IPS-20b (cell line): ENCODE data around the gene TMIGD3.

Source experiments
- H3K27ac ChIP-seq: one replicate; pipeline ENCODE4 v1.5.1; 2013; ENCODE audit warnings: low read length
- H3K27me3 ChIP-seq: 2 replicates; pipeline ENCODE4 v1.6.1; 2013; ENCODE audit warnings: mild to moderate bottlenecking, low read length, inconsistent platforms; ENCODE audit not compliant: insufficient read depth
- H3K36me3 ChIP-seq: 2 replicates; pipeline ENCODE4 v1.6.1; 2013; ENCODE audit warnings: low read depth, mild to moderate bottlenecking, inconsistent platforms, low read length, moderate library complexity; ENCODE audit not compliant: insufficient read depth
- H3K4me1 ChIP-seq: 2 replicates; pipeline ENCODE4 v1.6.1; 2013; ENCODE audit warnings: mild to moderate bottlenecking, control low read depth, inconsistent platforms, low read length, moderate library complexity; ENCODE audit not compliant: insufficient read depth
- H3K4me3 ChIP-seq: 2 replicates; pipeline ENCODE4 v1.5.1; 2013; ENCODE audit warnings: mild to moderate bottlenecking, low read length, inconsistent platforms
- H3K9ac ChIP-seq: 2 replicates; pipeline ENCODE4 v1.6.1; 2013; ENCODE audit warnings: low read depth, mild to moderate bottlenecking, inconsistent platforms, low read length, moderate library complexity
- H3K9me3 ChIP-seq: 2 replicates; pipeline ENCODE4 v1.6.1; 2013; ENCODE audit warnings: mild to moderate bottlenecking, low read depth, low read length, inconsistent platforms; ENCODE audit not compliant: insufficient read depth

TMIGD3 gene

GRCh38 chr1:111517469-111518225 is 14.2 kb upstream of the TMIGD3 start:
- Histone ChIP-seq H3K4me1 (no peaks in the 10 kb centered on the region), H3K36me3 (no peaks in the 10 kb centered on the region), H3K27me3 (no peaks in the 10 kb centered on the region), H3K27ac (no peak overlapping the region), H3K4me3 (no peak overlapping the region), H3K9ac (no peak overlapping the region), H3K9me3 (no peaks in the 10 kb centered on the region)

- Histone ChIP-seq H3K27ac (no peak overlapping the region), H3K27me3 (no peaks in the 10 kb centered on the region), H3K9me3 (no peaks in the 10 kb centered on the region), H3K4me3 (no peak overlapping the region), H3K4me1 (no peaks in the 10 kb centered on the region), H3K36me3 (no peaks in the 10 kb centered on the region), H3K9ac (no peak overlapping the region)
Observed at GRCh38 chr1:111516005-111516535, 12.6 kb upstream of the TMIGD3 start.

- Histone ChIP-seq H3K4me1 (no peaks in the 10 kb centered on the region), H3K4me3 (no peak overlapping the region), H3K9ac (no peak overlapping the region)
Observed at GRCh38 chr1:111515291-111516004, 12.0 kb upstream of the TMIGD3 start.

GRCh38 chr1:111513410-111514020 is 10.1 kb upstream of the TMIGD3 start:
- Histone ChIP-seq H3K36me3 (no peaks in the 10 kb centered on the region), H3K9me3 (no peaks in the 10 kb centered on the region), H3K27me3 (no peaks in the 10 kb centered on the region), H3K27ac (no peak overlapping the region), H3K9ac (no peak overlapping the region), H3K4me3 (no peak overlapping the region), H3K4me1 (peaks cover under 1% of the 10 kb centered on the region)

More at GRCh38 chr1:111515291-111516004, 12.0 kb upstream of the TMIGD3 start:
- Histone ChIP-seq H3K27me3 (no peaks in the 10 kb centered on the region), H3K36me3 (no peaks in the 10 kb centered on the region), H3K9me3 (no peaks in the 10 kb centered on the region), H3K27ac (no peak overlapping the region)

- peaks cover 4% of the 10 kb centered on the region for H3K4me1 ChIP-seq
- no peak overlapping the region for H3K27ac ChIP-seq
Observed at GRCh38 chr1:111512931-111513330, 9.5 kb upstream of the TMIGD3 start.

GRCh38 chr1:111512132-111512889 is 8.9 kb upstream of the TMIGD3 start:
- H3K9me3 ChIP-seq = no peaks in the 10 kb centered on the region
- H3K27ac ChIP-seq = no peak overlapping the region
- no peaks in the 10 kb centered on the region for H3K27me3 ChIP-seq
- no peak overlapping the region for H3K4me3 ChIP-seq
- peaks cover 6% of the 10 kb centered on the region for H3K4me1 ChIP-seq
- no peak overlapping the region for H3K9ac ChIP-seq
- H3K36me3 ChIP-seq = no peaks in the 10 kb centered on the region

More at GRCh38 chr1:111512931-111513330, 9.5 kb upstream of the TMIGD3 start:
- H3K36me3 ChIP-seq = no peaks in the 10 kb centered on the region
- H3K9me3 ChIP-seq = no peaks in the 10 kb centered on the region
- no peaks in the 10 kb centered on the region for H3K27me3 ChIP-seq
- no peak overlapping the region for H3K4me3 ChIP-seq
- H3K9ac ChIP-seq = no peak overlapping the region

GRCh38 chr1:111511370-111511769 is 7.9 kb upstream of the TMIGD3 start:
- H3K9me3 ChIP-seq = no peaks in the 10 kb centered on the region
- H3K4me3 ChIP-seq = no peak overlapping the region
- no peaks in the 10 kb centered on the region for H3K27me3 ChIP-seq
- H3K36me3 ChIP-seq = no peaks in the 10 kb centered on the region
- H3K9ac ChIP-seq = no peak overlapping the region
- H3K27ac ChIP-seq = no peak overlapping the region
- peaks cover 6% of the 10 kb centered on the region for H3K4me1 ChIP-seq

- Histone ChIP-seq H3K9me3 (no peaks in the 10 kb centered on the region), H3K27me3 (no peaks in the 10 kb centered on the region), H3K27ac (no peak overlapping the region), H3K36me3 (no peaks in the 10 kb centered on the region), H3K9ac (no peak overlapping the region), H3K4me1 (peaks cover 6% of the 10 kb centered on the region), H3K4me3 (no peak overlapping the region)
Observed at GRCh38 chr1:111509997-111510375, 6.6 kb upstream of the TMIGD3 start.

GRCh38 chr1:111507411-111508201 is 4.2 kb upstream of the TMIGD3 start:
- Histone ChIP-seq H3K4me1 (peaks cover 6% of the 10 kb centered on the region), H3K4me3 (peak overlapping the region; percentile 68), H3K27ac (peak overlapping the region; percentile 78)

GRCh38 chr1:111506561-111506960 is 3.1 kb upstream of the TMIGD3 start:
- H3K9ac ChIP-seq = no peak overlapping the region
- no peaks in the 10 kb centered on the region for H3K36me3 ChIP-seq
- H3K4me1 ChIP-seq = peaks cover 6% of the 10 kb centered on the region
- H3K27me3 ChIP-seq = no peaks in the 10 kb centered on the region
- no peaks in the 10 kb centered on the region for H3K9me3 ChIP-seq
- no peak overlapping the region for H3K4me3 ChIP-seq
- H3K27ac ChIP-seq = no peak overlapping the region

More at GRCh38 chr1:111507411-111508201, 4.2 kb upstream of the TMIGD3 start:
- H3K27me3 ChIP-seq = no peaks in the 10 kb centered on the region
- peak overlapping the region; percentile 86 for H3K9ac ChIP-seq
- no peaks in the 10 kb centered on the region for H3K36me3 ChIP-seq
- no peaks in the 10 kb centered on the region for H3K9me3 ChIP-seq
